Panc1 (cell line): Measurements from ENCODE around the gene KIF5B. TPM values are rescaled to one million over a fixed set of nuclear protein-coding genes. Genes with fewer than 3 reads are reported as not detected.

ENCODE experiments used
- ATAC-seq: fragments of 200-7000 bp; cut with Tn5 transposase; 2 replicates; pipeline ENCODE4 v1.9.1; 2020; ENCODE audit warnings: mild to moderate bottlenecking, moderate library complexity
- BruUV-seq: library from RNA; stranded (reverse); fragments of 400-500 nt; replicated peaks from 2 replicates; lab custom pipeline; 2021; lab: Mats Ljungman, UMichigan
- CTCF ChIA-PET: fragments of 300-600 bp; sonication (Branson Sonifier 250); formaldehyde crosslinking; loops from one replicate; lab custom pipeline; 2022; ENCODE audit warnings: antibody characterized with exemption; lab: Charles Lee
- POLR2A ChIA-PET: fragments of 300-600 bp; sonication (Branson Sonifier 250); formaldehyde crosslinking; loops from one replicate; lab custom pipeline; 2022; ENCODE audit warnings: antibody characterized with exemption; lab: Charles Lee
- DNase-seq: peaks from one replicate; pipeline ENCODE4 v3.0.0-alpha.2; 2010; ENCODE audit warnings: low read depth, low spot score
- H3K27ac ChIP-seq: 2 replicates; pipeline ENCODE4 v1.5.1; 2011; ENCODE audit warnings: mild to moderate bottlenecking, low read length, inconsistent platforms
- H3K27me3 ChIP-seq: fragments of 200-500 bp; sonication (Bioruptor generic); 2 replicates; pipeline ENCODE4 v1.6.0; 2014; ENCODE audit warnings: low read length, inconsistent platforms; ENCODE audit not compliant: control insufficient read depth, insufficient read depth
- H3K36me3 ChIP-seq: fragments of 200-500 bp; sonication (Bioruptor generic); 2 replicates; pipeline ENCODE4 v1.5.1; 2014; ENCODE audit warnings: inconsistent platforms, mild to moderate bottlenecking, low read length, moderate library complexity; ENCODE audit not compliant: control insufficient read depth, insufficient read depth
- H3K4me1 ChIP-seq: 2 replicates; pipeline ENCODE4 v1.5.1; 2011; ENCODE audit warnings: inconsistent platforms, mild to moderate bottlenecking, low read length, moderate library complexity; ENCODE audit not compliant: control insufficient read depth, insufficient read depth
- H3K4me3 ChIP-seq, 2 experiments: 2 replicates each; pipeline ENCODE4 v1.5.1; 2011 to 2012; ENCODE audit warnings: low read depth in 2 of 2, low read length in 2 of 2, mild to moderate bottlenecking in 2 of 2, inconsistent platforms in 1 of 2, moderate library complexity in 1 of 2
- H3K9me3 ChIP-seq: fragments of 200-500 bp; sonication (Bioruptor generic); 2 replicates; pipeline ENCODE4 v1.5.1; 2014; ENCODE audit warnings: low read depth, mild to moderate bottlenecking, inconsistent platforms, low read length, moderate library complexity; ENCODE audit not compliant: control insufficient read depth, insufficient read depth
- CTCF ChIP-seq: fragments of 450-650 bp; IDR thresholded peaks from 2 replicates; pipeline ENCODE4 v1.5.1; 2017; ENCODE audit warnings: mild to moderate bottlenecking
- POLR2AphosphoS5 ChIP-seq: IDR thresholded peaks from 2 replicates; pipeline ENCODE4 v1.6.1; 2012; ENCODE audit warnings: mild to moderate bottlenecking, low read depth, low read length, moderate library complexity
- SIN3A ChIP-seq: IDR thresholded peaks from 2 replicates; pipeline ENCODE4 v1.6.1; 2012; ENCODE audit warnings: low read depth, mild to moderate bottlenecking, low read length, moderate library complexity, borderline replicate concordance; ENCODE audit not compliant: insufficient read depth
- TCF7L2 ChIP-seq: IDR thresholded peaks from 2 replicates; pipeline ENCODE4 v1.6.1; 2011; ENCODE audit warnings: mild to moderate bottlenecking, low read depth, low read length, inconsistent platforms
- in situ Hi-C: cut with HindIII; loops from 2 replicates; pipeline ENCODE4 v1.10.0; 2016; ENCODE audit warnings: low sequenced_read_pairs, low pct_unique_long_range_greater_than_20kb
- intact Hi-C: fragments of 100-400 bp; cut with micrococcal nuclease; formaldehyde crosslinking; loops from one replicate; pipeline ENCODE4 v1.10.0; 2022; ENCODE audit not compliant: unreplicated experiment
- total RNA-seq: library from RNA; stranded (reverse); gene quantifications from one replicate; pipeline ENCODE4 v1.2.1, GENCODE V29; 2021; ENCODE audit not compliant: unreplicated experiment
- TF ChIP-seq, protein P1 (sequence below), 2 experiments: IDR thresholded peaks; 2 replicates each; pipeline ENCODE4 v1.6.1; 2011 to 2012; ENCODE audit warnings: low read depth in 2 of 2, control low read depth in 1 of 2, low read length in 1 of 2, mild to moderate bottlenecking in 1 of 2, moderate library complexity in 1 of 2; ENCODE audit not compliant: insufficient read depth in 1 of 2

KIF5B gene
- total RNA-seq, 1 experiment from 2014 or later = 89.9 TPM

- intact Hi-C loops = no loop called here
- ATAC-seq = no peak
These were observed 78.6 kb downstream of the KIF5B start for GRCh38 chr10:31977440-31978155.

GRCh38 chr10:31975157-31975765 lies 81.0 kb downstream of the KIF5B start:
- Histone ChIP-seq H3K9me3 (no peaks in the 10 kb centered on the region), H3K36me3 (no peaks in the 10 kb centered on the region), H3K4me1 (no peaks in the 10 kb centered on the region), H3K27me3 (no peaks in the 10 kb centered on the region), H3K4me3 (no peak overlapping the region), H3K27ac (no peak overlapping the region)
- DNase-seq (no peak), ATAC-seq (no peak)
- TF ChIP-seq TCF7L2 = no peak
- TF ChIP-seq CTCF = no peak
- TF ChIP-seq SIN3A = no peak
- TF ChIP-seq POLR2AphosphoS5 = no peak
- TF ChIP-seq, protein P1, sequence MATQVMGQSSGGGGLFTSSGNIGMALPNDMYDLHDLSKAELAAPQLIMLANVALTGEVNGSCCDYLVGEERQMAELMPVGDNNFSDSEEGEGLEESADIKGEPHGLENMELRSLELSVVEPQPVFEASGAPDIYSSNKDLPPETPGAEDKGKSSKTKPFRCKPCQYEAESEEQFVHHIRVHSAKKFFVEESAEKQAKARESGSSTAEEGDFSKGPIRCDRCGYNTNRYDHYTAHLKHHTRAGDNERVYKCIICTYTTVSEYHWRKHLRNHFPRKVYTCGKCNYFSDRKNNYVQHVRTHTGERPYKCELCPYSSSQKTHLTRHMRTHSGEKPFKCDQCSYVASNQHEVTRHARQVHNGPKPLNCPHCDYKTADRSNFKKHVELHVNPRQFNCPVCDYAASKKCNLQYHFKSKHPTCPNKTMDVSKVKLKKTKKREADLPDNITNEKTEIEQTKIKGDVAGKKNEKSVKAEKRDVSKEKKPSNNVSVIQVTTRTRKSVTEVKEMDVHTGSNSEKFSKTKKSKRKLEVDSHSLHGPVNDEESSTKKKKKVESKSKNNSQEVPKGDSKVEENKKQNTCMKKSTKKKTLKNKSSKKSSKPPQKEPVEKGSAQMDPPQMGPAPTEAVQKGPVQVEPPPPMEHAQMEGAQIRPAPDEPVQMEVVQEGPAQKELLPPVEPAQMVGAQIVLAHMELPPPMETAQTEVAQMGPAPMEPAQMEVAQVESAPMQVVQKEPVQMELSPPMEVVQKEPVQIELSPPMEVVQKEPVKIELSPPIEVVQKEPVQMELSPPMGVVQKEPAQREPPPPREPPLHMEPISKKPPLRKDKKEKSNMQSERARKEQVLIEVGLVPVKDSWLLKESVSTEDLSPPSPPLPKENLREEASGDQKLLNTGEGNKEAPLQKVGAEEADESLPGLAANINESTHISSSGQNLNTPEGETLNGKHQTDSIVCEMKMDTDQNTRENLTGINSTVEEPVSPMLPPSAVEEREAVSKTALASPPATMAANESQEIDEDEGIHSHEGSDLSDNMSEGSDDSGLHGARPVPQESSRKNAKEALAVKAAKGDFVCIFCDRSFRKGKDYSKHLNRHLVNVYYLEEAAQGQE (IDR thresholded peaks at IDR 0.05; ENCODE audit: insufficient read depth in 1 of 2, low read depth in 2 of 2, low read length in 1 of 2) = no peak
- intact Hi-C loops = no loop called here
- POLR2A ChIA-PET = interaction anchor here (0.6 kb wide), 1 partner anchor 19 kb away, joined by 3 read pairs; no protein-coding TSS in a partner anchor
- in situ Hi-C loops = no loop called here
- BruUV-seq = TSS peak; percentile 47
- CTCF ChIA-PET = interaction anchor here (0.7 kb wide), 1 partner anchor 27 kb away, joined by 10 read pairs; no protein-coding TSS in a partner anchor

More at GRCh38 chr10:31977440-31978155, 78.6 kb downstream of the KIF5B start:
- DNase-seq = no peak
- H3K27me3 ChIP-seq = no peaks in the 10 kb centered on the region
- no TSS peak for BruUV-seq
- ChIA-PET CTCF (no interaction called here), POLR2A (no interaction called here)
- H3K36me3 ChIP-seq = no peaks in the 10 kb centered on the region
- in situ Hi-C loops = no loop called here
- H3K4me1 ChIP-seq = no peaks in the 10 kb centered on the region
- no peaks in the 10 kb centered on the region for H3K9me3 ChIP-seq
- H3K27ac ChIP-seq = no peak overlapping the region
- H3K4me3 ChIP-seq = no peak overlapping the region
- TF ChIP-seq SIN3A (no peak), CTCF (no peak), POLR2AphosphoS5 (no peak), TCF7L2 (no peak)
- TF ChIP-seq, protein P1 (IDR thresholded peaks at IDR 0.05; ENCODE audit: insufficient read depth in 1 of 2, low read depth in 2 of 2, low read length in 1 of 2) = no peak
